ENCODE results near the gene SGSH.
"Not testable (repeated sequence)": the region's sequence is repeated elsewhere in the genome, so short reads cannot be mapped to it uniquely, and the experiment has no call there.

SGSH gene

DNA sequence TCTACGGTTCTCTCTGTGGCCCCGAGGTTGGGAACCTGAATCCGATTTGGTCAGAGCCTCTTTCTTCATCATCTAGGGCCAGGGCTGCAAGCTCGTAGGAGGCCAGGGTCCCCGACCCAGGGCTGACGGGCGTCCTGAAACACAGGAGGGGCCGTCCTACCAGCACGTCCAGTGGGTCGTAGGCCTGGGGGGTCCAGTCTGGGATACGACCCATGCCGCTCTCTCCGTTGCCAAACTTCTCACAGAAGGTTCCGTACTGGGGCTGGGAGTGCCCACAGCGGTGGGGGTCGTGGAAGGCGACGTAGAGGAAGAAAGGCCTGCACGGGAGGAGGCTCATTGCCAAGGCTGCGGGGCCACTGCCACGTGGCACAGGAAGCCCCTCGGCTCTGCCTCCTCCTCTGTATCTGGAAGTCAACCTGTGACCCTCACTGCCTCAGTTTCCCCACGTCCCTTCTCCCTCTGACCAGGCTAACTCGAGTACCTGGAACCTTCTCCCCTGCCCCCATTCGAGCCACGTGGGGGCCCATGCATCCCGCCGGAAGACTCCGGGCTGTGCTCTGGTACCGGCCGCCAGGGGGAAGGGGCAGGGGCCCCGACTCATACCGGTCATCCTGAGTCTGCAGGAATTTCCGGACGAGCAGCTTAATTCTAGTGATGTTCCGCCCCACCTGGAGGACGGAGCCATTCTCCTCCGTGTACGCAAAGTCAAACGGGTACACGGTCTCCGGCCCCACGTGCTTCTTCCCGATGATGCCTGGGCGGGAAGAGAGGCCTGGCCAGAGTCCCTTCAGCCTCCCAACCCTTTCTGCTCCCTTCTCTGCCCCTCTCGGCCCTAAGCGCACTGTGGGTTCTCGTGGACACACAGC, 5.9 kb downstream of the SGSH start:
- Mint-ChIP-seq H3K27ac (no peak overlapping the region), H3K27me3 (ENCODE audit: low read depth) (no peaks in the 10 kb centered on the region), H3K4me3 (no peak overlapping the region), H3K4me1 (ENCODE audit: low read depth) (peaks cover under 1% of the 10 kb centered on the region), H3K9me3 (no peaks in the 10 kb centered on the region), H3K36me3 (ENCODE audit: low read depth) (peaks cover 12% of the 10 kb centered on the region)

DNA sequence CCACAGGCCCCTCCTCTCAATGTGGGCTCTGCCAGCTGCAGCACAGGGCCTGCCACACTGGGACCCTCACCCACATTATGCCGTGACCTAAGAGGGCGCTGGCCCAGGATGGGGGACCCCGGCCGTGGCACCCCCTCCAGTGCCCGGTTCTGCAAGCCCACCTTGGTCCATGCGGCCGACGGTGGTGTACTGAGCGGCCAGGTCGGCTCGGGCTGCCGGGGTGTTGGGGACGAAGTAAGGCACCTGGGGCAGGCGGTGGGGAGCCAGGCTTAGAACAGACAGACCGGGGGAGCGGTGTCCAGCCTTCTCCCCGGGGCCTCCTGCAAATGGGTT, 6.5 kb downstream of the SGSH start:
- Mint-ChIP-seq H3K36me3 (ENCODE audit: low read depth) (peaks cover 12% of the 10 kb centered on the region), H3K27ac (peak overlapping the region; percentile 31), H3K9me3 (no peaks in the 10 kb centered on the region), H3K27me3 (ENCODE audit: low read depth) (no peaks in the 10 kb centered on the region), H3K4me3 (no peak overlapping the region), H3K4me1 (ENCODE audit: low read depth) (no peaks in the 10 kb centered on the region)

- H3K27ac Mint-ChIP-seq = peak overlapping the region; percentile 31
- H3K27me3 Mint-ChIP-seq (ENCODE audit: low read depth) = no peaks in the 10 kb centered on the region
- H3K36me3 Mint-ChIP-seq (ENCODE audit: low read depth) = peaks cover 12% of the 10 kb centered on the region
- no peak overlapping the region for H3K4me3 Mint-ChIP-seq
- H3K9me3 Mint-ChIP-seq = no peaks in the 10 kb centered on the region
- H3K4me1 Mint-ChIP-seq (ENCODE audit: low read depth) = no peaks in the 10 kb centered on the region
Observed at GRCh38 chr17:80212962-80213642, 7.0 kb downstream of the SGSH start.

- Mint-ChIP-seq H3K4me3 (no peak overlapping the region), H3K27me3 (ENCODE audit: low read depth) (no peaks in the 10 kb centered on the region), H3K36me3 (ENCODE audit: low read depth) (peaks cover 9% of the 10 kb centered on the region), H3K4me1 (ENCODE audit: low read depth) (no peaks in the 10 kb centered on the region), H3K27ac (no peak overlapping the region), H3K9me3 (no peaks in the 10 kb centered on the region)
Observed at GRCh38 chr17:80212511-80212910, 7.6 kb downstream of the SGSH start.

- peaks cover 8% of the 10 kb centered on the region for H3K36me3 Mint-ChIP-seq (ENCODE audit: low read depth)
- H3K4me3 Mint-ChIP-seq = no peak overlapping the region
- H3K4me1 Mint-ChIP-seq (ENCODE audit: low read depth) = no peaks in the 10 kb centered on the region
- H3K9me3 Mint-ChIP-seq = no peaks in the 10 kb centered on the region
- H3K27me3 Mint-ChIP-seq (ENCODE audit: low read depth) = no peaks in the 10 kb centered on the region
- H3K27ac Mint-ChIP-seq = no peak overlapping the region
Observed at GRCh38 chr17:80212109-80212508, 8.0 kb downstream of the SGSH start.

DNA sequence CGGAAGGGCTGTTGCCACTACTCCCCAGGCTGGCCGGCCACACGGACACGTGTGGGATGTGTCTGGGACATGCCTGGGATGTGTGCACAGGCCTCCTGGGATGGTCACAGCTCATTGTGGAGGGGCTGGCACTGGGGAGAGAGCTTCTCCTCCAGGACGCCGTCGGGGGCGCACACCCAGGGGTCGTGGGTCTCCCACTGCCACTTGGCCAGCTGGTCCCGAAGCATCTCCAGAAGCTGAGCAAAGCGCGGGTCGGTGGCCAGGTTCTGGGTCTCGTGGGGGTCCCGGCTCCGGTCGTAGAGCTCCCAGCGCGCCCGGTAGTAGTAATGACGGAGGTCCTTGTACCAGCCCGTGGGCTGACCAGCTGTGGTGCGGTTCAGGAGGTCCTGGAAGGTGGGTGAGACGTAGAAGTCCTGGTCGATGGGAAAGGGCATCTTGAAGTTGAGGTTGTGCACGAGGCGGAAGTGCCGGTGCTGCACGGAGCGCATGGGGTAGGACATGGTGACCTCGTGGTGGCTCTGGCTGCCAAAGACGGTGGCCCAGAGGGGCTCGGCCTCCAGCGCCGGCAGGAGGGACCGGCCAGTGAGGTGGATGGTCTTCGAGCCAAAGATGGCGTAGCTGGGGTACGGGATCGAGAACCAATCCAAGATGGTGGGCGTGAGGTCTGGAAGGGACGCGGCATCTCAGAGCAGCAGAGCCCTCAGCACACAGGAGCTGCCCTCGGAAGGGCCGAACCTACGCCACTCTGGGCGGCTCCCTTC, 9.6 kb downstream of the SGSH start:
- H3K4me3 Mint-ChIP-seq = no peak overlapping the region
- H3K27ac Mint-ChIP-seq = no peak overlapping the region
- no peaks in the 10 kb centered on the region for H3K4me1 Mint-ChIP-seq (ENCODE audit: low read depth)

GRCh38 chr17:80209765-80210164, 10.4 kb downstream of the SGSH start:
- Mint-ChIP-seq H3K4me1 (ENCODE audit: low read depth) (no peaks in the 10 kb centered on the region), H3K27me3 (ENCODE audit: low read depth) (no peaks in the 10 kb centered on the region), H3K36me3 (ENCODE audit: low read depth) (peaks cover 3% of the 10 kb centered on the region), H3K4me3 (no peak overlapping the region), H3K27ac (no peak overlapping the region), H3K9me3 (no peaks in the 10 kb centered on the region)

More for the DNA sequence above, 9.6 kb downstream of the SGSH start:
- Mint-ChIP-seq H3K36me3 (ENCODE audit: low read depth) (peaks cover 3% of the 10 kb centered on the region), H3K27me3 (ENCODE audit: low read depth) (no peaks in the 10 kb centered on the region), H3K9me3 (no peaks in the 10 kb centered on the region)

GRCh38 chr17:80208050-80208449, 12.1 kb downstream of the SGSH start:
- Mint-ChIP-seq H3K27ac (no peak overlapping the region), H3K4me3 (no peak overlapping the region), H3K4me1 (ENCODE audit: low read depth) (no peaks in the 10 kb centered on the region), H3K36me3 (ENCODE audit: low read depth) (peaks cover 5% of the 10 kb centered on the region), H3K27me3 (ENCODE audit: low read depth) (no peaks in the 10 kb centered on the region), H3K9me3 (no peaks in the 10 kb centered on the region)

DNA sequence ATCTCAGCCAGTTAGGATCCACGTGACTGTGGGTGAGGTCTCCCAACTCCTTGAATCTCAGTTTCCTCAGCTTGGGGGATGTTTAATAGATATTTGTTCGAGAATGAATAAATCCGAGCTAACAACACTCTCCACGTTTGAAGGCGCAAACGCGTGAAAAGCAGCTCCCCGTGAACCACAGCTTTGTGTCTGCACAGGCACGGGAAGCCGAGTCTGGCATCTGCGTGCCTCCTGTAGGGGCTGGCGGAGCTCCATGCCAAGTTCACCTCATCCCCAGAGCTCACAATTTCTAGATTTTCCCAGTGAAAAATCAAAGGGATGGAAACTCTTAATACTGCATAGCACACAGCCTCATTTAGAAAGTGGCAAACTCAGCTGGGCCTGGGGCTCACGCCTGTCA, 14.3 kb downstream of the SGSH start:
- H3K36me3 Mint-ChIP-seq (ENCODE audit: low read depth) = peaks cover 5% of the 10 kb centered on the region

DNA sequence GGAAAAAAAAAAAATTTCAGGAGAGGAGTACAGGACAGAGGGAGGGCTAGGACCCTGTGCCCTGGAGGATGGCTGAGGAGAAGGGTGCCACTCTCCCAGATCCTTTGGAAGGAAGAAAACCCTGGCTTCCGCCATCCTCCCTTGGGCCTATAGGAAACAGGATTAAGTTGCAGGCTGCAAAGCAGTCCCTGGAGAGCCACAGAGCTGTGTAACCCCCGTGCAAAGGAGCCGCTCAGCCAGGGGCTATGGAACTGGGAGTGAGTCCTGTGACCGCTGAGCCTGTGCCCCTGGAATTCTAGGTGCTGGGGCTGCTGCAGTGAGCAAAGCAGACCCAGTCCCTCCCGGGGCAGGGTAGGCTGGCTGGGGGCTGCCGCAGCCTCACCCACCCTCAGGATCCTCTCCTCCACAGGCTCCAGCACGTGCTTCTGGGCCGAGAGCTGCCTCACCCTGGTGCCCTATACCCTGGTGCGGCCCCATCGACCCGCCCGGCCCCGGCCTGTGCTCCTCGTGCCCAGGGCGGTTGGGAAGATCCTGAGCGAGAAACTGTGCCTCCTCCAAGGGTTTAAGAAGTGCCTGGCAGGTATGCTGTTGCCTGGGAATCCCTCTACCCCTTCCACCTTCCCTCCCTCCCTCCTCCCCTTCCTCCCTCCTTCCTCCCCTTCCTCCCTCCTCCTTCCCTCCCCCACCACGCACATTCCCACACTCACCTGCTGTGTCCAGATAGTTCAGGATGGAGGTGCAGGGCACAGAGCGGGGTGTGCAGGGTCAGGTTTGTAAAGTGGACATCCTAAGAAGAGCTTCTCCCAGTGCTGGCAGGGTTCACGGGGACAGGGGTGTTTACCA, 15.3 kb downstream of the SGSH start:
- Mint-ChIP-seq H3K36me3 (ENCODE audit: low read depth) (peaks cover 3% of the 10 kb centered on the region), H3K27me3 (ENCODE audit: low read depth) (no peaks in the 10 kb centered on the region), H3K9me3 (no peaks in the 10 kb centered on the region), H3K4me1 (ENCODE audit: low read depth) (no peaks in the 10 kb centered on the region), H3K27ac (no peak overlapping the region), H3K4me3 (no peak overlapping the region)

More for the DNA sequence above, 14.3 kb downstream of the SGSH start:
- Mint-ChIP-seq H3K27ac (no peak overlapping the region), H3K9me3 (no peaks in the 10 kb centered on the region), H3K27me3 (ENCODE audit: low read depth) (no peaks in the 10 kb centered on the region), H3K4me3 (no peak overlapping the region), H3K4me1 (ENCODE audit: low read depth) (no peaks in the 10 kb centered on the region)

DNA sequence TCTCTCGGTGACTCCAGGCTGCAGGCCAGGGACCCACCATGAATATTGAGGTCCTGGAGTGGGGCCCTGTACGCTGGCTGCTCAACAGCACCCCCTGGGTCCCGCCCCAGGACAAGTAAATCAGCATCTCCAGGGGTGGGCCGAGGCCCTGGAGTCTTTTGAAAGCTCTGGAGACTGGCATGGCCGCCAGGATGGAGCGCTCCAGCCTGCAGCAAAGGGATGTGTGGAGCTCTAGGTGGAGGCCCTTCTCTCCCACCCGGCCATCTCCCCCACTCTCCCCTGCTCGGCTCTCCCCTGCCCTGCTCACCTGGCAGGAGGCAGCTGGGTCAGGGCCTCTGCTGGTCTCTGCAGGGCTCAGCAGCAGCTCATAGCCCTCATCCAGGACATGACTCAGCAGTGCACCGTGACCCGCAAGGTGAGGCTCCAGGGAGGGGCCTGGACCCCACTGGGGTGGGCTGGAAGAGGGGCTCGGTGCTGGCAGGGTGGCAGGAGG, 16.6 kb downstream of the SGSH start:
- H3K9me3 Mint-ChIP-seq = no peaks in the 10 kb centered on the region
- no peaks in the 10 kb centered on the region for H3K4me1 Mint-ChIP-seq (ENCODE audit: low read depth)
- peaks cover 3% of the 10 kb centered on the region for H3K36me3 Mint-ChIP-seq (ENCODE audit: low read depth)
- H3K27ac Mint-ChIP-seq = no peak overlapping the region
- no peaks in the 10 kb centered on the region for H3K27me3 Mint-ChIP-seq (ENCODE audit: low read depth)
- no peak overlapping the region for H3K4me3 Mint-ChIP-seq

GRCh38 chr17:80202197-80202596, 17.9 kb downstream of the SGSH start:
- peaks cover 3% of the 10 kb centered on the region for H3K36me3 Mint-ChIP-seq (ENCODE audit: low read depth)
- H3K27ac Mint-ChIP-seq = no peak overlapping the region
- no peaks in the 10 kb centered on the region for H3K9me3 Mint-ChIP-seq
- no peak overlapping the region for H3K4me3 Mint-ChIP-seq
- H3K27me3 Mint-ChIP-seq (ENCODE audit: low read depth) = no peaks in the 10 kb centered on the region
- H3K4me1 Mint-ChIP-seq (ENCODE audit: low read depth) = no peaks in the 10 kb centered on the region

DNA sequence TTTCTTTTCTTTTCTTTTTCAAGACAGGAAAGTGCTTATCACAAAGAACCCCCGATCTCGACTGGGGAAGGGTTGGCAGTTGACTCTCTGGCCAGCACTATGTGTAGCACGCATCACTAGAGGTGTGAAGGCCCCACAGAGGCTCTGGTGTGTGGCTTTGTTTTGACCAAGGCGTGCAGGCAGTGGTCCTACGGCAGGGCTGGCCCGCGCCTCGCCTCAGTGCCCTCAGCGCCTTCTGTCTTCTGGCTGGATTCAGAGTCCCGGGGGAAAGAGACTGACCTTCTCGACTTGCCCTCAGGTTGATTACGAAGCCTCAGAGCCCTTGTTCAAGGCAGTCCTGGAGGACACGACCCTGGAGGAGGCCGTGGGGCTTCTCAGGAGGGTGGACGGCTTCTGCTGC, 18.7 kb downstream of the SGSH start:
- Mint-ChIP-seq H3K36me3 (ENCODE audit: low read depth) (peaks cover 3% of the 10 kb centered on the region), H3K4me1 (ENCODE audit: low read depth) (no peaks in the 10 kb centered on the region), H3K9me3 (no peaks in the 10 kb centered on the region), H3K27ac (no peak overlapping the region), H3K27me3 (ENCODE audit: low read depth) (no peaks in the 10 kb centered on the region), H3K4me3 (no peak overlapping the region)

DNA sequence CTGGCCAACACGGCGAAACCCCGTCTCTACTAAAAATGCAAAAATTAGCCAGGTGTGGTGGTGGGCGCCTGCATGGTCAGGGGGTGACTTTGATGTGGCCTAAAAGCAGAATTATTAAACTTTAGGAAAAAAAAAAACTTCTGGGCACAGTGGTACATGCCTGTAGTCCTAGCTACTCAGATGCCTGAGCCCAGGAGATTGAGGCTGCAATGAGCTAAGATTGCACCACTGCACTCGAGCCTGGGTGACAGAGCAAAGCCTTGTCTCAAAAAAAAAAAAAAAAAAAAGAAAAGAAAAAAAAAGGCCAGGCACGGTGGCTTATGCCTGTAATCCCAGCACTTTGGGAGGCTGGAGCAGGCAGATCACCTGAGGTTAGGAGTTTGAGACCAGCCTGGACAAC, 20.8 kb downstream of the SGSH start:
- H3K4me3 Mint-ChIP-seq; H3K27ac Mint-ChIP-seq; H3K4me1 Mint-ChIP-seq (ENCODE audit: low read depth); H3K36me3 Mint-ChIP-seq (ENCODE audit: low read depth); H3K27me3 Mint-ChIP-seq (ENCODE audit: low read depth); H3K9me3 Mint-ChIP-seq: not testable (repeated sequence)
